ENCODE data around the gene PRPF4. TPM values are rescaled to one million over a fixed set of nuclear protein-coding genes. Genes with fewer than 3 reads are reported as not detected.

Gene PRPF4
- total and polyA plus RNA-seq, 9 of the 15 experiments (the other 6 are each of a cell fraction or from before 2014, with no cell fraction given), result 25.8 to 66.0 (median 39.8) TPM

- TF ChIP-seq, protein P1, sequence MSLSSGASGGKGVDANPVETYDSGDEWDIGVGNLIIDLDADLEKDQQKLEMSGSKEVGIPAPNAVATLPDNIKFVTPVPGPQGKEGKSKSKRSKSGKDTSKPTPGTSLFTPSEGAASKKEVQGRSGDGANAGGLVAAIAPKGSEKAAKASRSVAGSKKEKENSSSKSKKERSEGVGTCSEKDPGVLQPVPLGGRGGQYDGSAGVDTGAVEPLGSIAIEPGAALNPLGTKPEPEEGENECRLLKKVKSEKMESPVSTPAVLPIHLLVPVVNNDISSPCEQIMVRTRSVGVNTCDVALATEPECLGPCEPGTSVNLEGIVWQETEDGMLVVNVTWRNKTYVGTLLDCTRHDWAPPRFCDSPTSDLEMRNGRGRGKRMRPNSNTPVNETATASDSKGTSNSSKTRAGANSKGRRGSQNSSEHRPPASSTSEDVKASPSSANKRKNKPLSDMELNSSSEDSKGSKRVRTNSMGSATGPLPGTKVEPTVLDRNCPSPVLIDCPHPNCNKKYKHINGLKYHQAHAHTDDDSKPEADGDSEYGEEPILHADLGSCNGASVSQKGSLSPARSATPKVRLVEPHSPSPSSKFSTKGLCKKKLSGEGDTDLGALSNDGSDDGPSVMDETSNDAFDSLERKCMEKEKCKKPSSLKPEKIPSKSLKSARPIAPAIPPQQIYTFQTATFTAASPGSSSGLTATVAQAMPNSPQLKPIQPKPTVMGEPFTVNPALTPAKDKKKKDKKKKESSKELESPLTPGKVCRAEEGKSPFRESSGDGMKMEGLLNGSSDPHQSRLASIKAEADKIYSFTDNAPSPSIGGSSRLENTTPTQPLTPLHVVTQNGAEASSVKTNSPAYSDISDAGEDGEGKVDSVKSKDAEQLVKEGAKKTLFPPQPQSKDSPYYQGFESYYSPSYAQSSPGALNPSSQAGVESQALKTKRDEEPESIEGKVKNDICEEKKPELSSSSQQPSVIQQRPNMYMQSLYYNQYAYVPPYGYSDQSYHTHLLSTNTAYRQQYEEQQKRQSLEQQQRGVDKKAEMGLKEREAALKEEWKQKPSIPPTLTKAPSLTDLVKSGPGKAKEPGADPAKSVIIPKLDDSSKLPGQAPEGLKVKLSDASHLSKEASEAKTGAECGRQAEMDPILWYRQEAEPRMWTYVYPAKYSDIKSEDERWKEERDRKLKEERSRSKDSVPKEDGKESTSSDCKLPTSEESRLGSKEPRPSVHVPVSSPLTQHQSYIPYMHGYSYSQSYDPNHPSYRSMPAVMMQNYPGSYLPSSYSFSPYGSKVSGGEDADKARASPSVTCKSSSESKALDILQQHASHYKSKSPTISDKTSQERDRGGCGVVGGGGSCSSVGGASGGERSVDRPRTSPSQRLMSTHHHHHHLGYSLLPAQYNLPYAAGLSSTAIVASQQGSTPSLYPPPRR (CRISPR knock-in tag; IDR thresholded peaks at IDR 0.05; ENCODE audit: borderline replicate concordance), result no peak
- TF ChIP-seq MAFF (IDR thresholded peaks at IDR 0.05; ENCODE audit: low read length) (no peak), ZNF583 (CRISPR knock-in tag; IDR thresholded peaks at IDR 0.05) (no peak), POLR2G (IDR thresholded peaks at IDR 0.05; ENCODE audit: low read depth, low read length) (no peak), SAFB (IDR thresholded peaks at IDR 0.05; ENCODE audit: borderline replicate concordance, low read depth, low read length) (no peak)
Measured at GRCh38 chr9:113307396-113307975, 32.0 kb downstream of the PRPF4 start (continued).

Data from K562 (cell line).